ENCODE data around the gene PYURF.

DNA sequence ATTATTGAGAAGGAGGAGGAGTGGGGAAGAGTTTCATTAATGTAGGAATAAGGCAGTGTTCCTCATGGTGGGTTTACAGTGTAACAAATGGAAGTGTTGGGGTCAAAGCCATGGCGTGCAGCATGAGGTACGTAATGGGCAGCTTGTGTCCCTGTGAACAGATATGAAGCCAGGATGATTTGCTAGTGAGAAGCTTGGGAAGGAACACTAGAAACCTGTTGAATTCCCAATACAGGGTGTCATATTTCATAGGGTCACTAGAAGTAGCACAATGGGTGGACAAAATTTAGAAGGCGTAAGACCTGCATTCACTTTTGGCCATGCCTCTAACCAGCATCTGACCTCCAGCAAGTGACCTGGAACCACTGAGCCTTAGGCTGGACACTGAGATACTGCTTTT lies 6.8 kb downstream of the PYURF start:
- TF ChIP-seq, protein P1, sequence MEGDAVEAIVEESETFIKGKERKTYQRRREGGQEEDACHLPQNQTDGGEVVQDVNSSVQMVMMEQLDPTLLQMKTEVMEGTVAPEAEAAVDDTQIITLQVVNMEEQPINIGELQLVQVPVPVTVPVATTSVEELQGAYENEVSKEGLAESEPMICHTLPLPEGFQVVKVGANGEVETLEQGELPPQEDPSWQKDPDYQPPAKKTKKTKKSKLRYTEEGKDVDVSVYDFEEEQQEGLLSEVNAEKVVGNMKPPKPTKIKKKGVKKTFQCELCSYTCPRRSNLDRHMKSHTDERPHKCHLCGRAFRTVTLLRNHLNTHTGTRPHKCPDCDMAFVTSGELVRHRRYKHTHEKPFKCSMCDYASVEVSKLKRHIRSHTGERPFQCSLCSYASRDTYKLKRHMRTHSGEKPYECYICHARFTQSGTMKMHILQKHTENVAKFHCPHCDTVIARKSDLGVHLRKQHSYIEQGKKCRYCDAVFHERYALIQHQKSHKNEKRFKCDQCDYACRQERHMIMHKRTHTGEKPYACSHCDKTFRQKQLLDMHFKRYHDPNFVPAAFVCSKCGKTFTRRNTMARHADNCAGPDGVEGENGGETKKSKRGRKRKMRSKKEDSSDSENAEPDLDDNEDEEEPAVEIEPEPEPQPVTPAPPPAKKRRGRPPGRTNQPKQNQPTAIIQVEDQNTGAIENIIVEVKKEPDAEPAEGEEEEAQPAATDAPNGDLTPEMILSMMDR (IDR thresholded peaks at IDR 0.05): no peak
- TF ChIP-seq ZFX (IDR thresholded peaks at IDR 0.05; ENCODE audit: borderline replicate concordance): no peak

All from 22Rv1 (cell line).